OCI-LY3 (cell line): ENCODE results near the gene LRRC1.

Experiments used
- H2AFZ ChIP-seq: fragments of 200-600, 300-600 bp; shearing (Covaris generic); 2 replicates; pipeline ENCODE4 v1.6.0; 2014; ENCODE audit warnings: antibody characterized with exemption, low read depth, low read length
- H3K27ac ChIP-seq: fragments of 200-600, 300-600 bp; sonication (generic); 2 replicates; pipeline ENCODE4 v1.5.1; 2014; ENCODE audit warnings: mild to moderate bottlenecking, low read length, moderate library complexity, mixed read lengths
- H3K27me3 ChIP-seq: fragments of 200-600, 300-600 bp; sonication (generic); 2 replicates; pipeline ENCODE4 v1.6.1; 2014; ENCODE audit warnings: low read depth, low read length, mixed read lengths
- H3K36me3 ChIP-seq: fragments of 200-600, 300-600 bp; sonication (generic); replicated peaks from 2 replicates; pipeline ENCODE3; 2014; ENCODE audit warnings: low read depth, low read length, mixed read lengths
- H3K4me1 ChIP-seq: fragments of 300-600, 200-600 bp; sonication (generic); 2 replicates; pipeline ENCODE4 v1.6.1; 2014; ENCODE audit warnings: low read length, mixed read lengths
- H3K4me2 ChIP-seq: fragments of 200-600, 300-600 bp; sonication (generic); 2 replicates; pipeline ENCODE4 v1.6.1; 2014; ENCODE audit warnings: low read length, mixed read lengths
- H3K4me3 ChIP-seq: fragments of 300-600, 200-600 bp; sonication (generic); 2 replicates; pipeline ENCODE4 v1.5.1; 2014; ENCODE audit warnings: antibody characterized with exemption, mild to moderate bottlenecking, low read length, moderate library complexity
- H3K79me2 ChIP-seq: fragments of 300-600, 200-600 bp; shearing (Covaris generic); 2 replicates; pipeline ENCODE4 v1.6.1; 2014; ENCODE audit warnings: mild to moderate bottlenecking, low read length, mixed read lengths
- H3K9ac ChIP-seq: fragments of 300-600, 200-600 bp; shearing (Covaris generic); 2 replicates; pipeline ENCODE4 v1.6.0; 2014; ENCODE audit warnings: mild to moderate bottlenecking, low read length, moderate library complexity
- H3K9me3 ChIP-seq: fragments of 200-600, 300-600 bp; shearing (Covaris generic); 2 replicates; pipeline ENCODE4 v1.6.1; 2014; ENCODE audit warnings: low read length, mixed read lengths; ENCODE audit not compliant: insufficient read depth
- H4K20me1 ChIP-seq: fragments of 200-600, 300-600 bp; sonication (generic); 2 replicates; pipeline ENCODE4 v1.6.1; 2016; ENCODE audit warnings: low read length, mixed read lengths; ENCODE audit not compliant: insufficient read depth
- EZH2phosphoT487 ChIP-seq: fragments of 200-600 bp; shearing (Covaris generic); IDR thresholded peaks from 2 replicates; pipeline ENCODE4 v1.6.1; 2018; ENCODE audit warnings: antibody characterized with exemption, mixed run types, low read depth
- TF ChIP-seq, protein P1 (sequence below): fragments of 200-600, 300-600 bp; sonication (generic); IDR thresholded peaks from 2 replicates; pipeline ENCODE4 v1.5.1; 2014; ENCODE audit warnings: antibody characterized with exemption, low read length, low read depth

LRRC1 gene

GRCh38 chr6:53869964-53870363 lies 75.2 kb downstream of the LRRC1 start:
- no peaks in the 10 kb centered on the region for H3K79me2 ChIP-seq
- H3K27me3 ChIP-seq, result no peaks in the 10 kb centered on the region
- H2AFZ ChIP-seq, result no peak overlapping the region
- no peak overlapping the region for H3K27ac ChIP-seq
- no peaks in the 10 kb centered on the region for H3K4me1 ChIP-seq
- H3K4me3 ChIP-seq, result no peak overlapping the region
- TF ChIP-seq, protein P1, sequence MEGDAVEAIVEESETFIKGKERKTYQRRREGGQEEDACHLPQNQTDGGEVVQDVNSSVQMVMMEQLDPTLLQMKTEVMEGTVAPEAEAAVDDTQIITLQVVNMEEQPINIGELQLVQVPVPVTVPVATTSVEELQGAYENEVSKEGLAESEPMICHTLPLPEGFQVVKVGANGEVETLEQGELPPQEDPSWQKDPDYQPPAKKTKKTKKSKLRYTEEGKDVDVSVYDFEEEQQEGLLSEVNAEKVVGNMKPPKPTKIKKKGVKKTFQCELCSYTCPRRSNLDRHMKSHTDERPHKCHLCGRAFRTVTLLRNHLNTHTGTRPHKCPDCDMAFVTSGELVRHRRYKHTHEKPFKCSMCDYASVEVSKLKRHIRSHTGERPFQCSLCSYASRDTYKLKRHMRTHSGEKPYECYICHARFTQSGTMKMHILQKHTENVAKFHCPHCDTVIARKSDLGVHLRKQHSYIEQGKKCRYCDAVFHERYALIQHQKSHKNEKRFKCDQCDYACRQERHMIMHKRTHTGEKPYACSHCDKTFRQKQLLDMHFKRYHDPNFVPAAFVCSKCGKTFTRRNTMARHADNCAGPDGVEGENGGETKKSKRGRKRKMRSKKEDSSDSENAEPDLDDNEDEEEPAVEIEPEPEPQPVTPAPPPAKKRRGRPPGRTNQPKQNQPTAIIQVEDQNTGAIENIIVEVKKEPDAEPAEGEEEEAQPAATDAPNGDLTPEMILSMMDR, result no peak
- TF ChIP-seq EZH2phosphoT487, result no peak
- H3K36me3 ChIP-seq, result no peaks in the 10 kb centered on the region
- no peaks in the 10 kb centered on the region for H3K9me3 ChIP-seq
- no peak overlapping the region for H3K9ac ChIP-seq
- H3K4me2 ChIP-seq, result no peak overlapping the region
- no peaks in the 10 kb centered on the region for H4K20me1 ChIP-seq

DNA sequence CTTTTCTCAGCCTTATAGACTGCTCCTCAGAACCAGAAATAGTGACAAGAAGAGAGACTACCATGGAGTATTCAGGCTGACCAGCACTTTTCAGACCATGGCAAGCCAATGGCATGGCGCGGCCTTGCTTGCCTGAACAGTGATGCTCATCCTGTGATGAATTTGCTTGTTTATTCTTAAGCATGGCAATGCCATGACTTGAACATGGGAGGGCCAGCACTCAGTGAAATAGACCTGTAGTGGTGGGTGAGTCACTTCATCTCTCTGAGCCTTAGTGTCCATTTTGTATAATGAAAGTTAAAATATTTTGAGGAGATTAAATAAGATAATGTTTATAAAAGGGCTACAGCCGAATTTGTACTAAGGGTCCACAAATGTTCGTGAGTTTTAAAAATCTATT lies 79.1 kb downstream of the LRRC1 start:
- TF ChIP-seq, protein P1, result no peak
- no peak for TF ChIP-seq EZH2phosphoT487
- Histone ChIP-seq H3K4me2 (no peak overlapping the region), H3K9ac (no peak overlapping the region), H3K27ac (no peak overlapping the region), H3K4me3 (no peak overlapping the region), H3K79me2 (no peaks in the 10 kb centered on the region), H3K9me3 (no peaks in the 10 kb centered on the region), H3K4me1 (no peaks in the 10 kb centered on the region), H3K27me3 (no peaks in the 10 kb centered on the region), H4K20me1 (no peaks in the 10 kb centered on the region), H2AFZ (no peak overlapping the region), H3K36me3 (no peaks in the 10 kb centered on the region)

DNA sequence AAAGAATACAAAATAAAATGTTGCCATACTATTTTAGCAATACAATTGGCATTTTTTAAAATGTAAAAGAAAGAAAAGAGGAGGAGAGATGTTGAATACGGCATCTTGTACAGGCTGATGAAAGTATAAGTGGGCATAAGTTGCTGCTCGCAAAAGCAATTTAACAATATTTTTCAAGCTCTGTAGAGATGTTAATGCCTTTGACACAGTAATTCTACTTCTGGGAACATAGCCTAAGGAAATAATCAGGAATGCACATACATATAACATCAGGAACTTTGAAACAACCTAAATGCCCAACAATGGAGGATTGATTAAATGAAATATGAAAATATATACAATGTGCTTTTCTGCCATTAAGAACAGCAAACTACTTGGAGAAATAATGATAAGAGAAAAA lies 80.2 kb downstream of the LRRC1 start:
- Histone ChIP-seq H3K36me3 (no peaks in the 10 kb centered on the region), H3K9ac (no peak overlapping the region), H3K79me2 (no peaks in the 10 kb centered on the region), H3K9me3 (no peaks in the 10 kb centered on the region), H3K4me1 (no peaks in the 10 kb centered on the region), H3K4me3 (no peak overlapping the region), H3K27ac (no peak overlapping the region), H3K4me2 (no peak overlapping the region), H4K20me1 (no peaks in the 10 kb centered on the region), H2AFZ (no peak overlapping the region), H3K27me3 (no peaks in the 10 kb centered on the region)
- TF ChIP-seq, protein P1, result no peak
- TF ChIP-seq EZH2phosphoT487, result no peak

DNA sequence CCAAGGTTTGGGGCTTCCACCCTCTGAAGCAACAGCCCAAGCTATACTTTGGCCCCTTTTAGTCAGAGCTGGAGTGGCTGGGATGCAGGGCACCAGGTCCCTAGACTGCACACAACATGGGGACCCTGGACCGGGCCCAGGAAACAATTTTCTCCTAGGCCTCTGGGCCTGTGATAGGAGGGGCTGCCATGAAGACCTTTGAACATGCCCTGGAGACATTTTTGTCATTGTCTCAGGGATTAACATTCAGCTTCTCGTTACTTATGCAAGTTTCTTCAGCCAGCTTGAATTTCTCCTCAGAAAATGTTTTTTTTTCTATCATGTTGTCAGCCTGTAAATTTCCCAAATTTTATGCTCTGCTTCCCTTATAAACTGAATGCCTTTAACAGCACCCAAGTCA lies 82.3 kb downstream of the LRRC1 start:
- H3K79me2 ChIP-seq, result no peaks in the 10 kb centered on the region
- H3K4me2 ChIP-seq, result no peak overlapping the region
- TF ChIP-seq EZH2phosphoT487, result no peak
- TF ChIP-seq, protein P1, result no peak
- no peaks in the 10 kb centered on the region for H3K9me3 ChIP-seq
- H3K4me3 ChIP-seq, result no peak overlapping the region
- H4K20me1 ChIP-seq, result no peaks in the 10 kb centered on the region
- no peaks in the 10 kb centered on the region for H3K4me1 ChIP-seq
- H2AFZ ChIP-seq, result no peak overlapping the region
- H3K9ac ChIP-seq, result no peak overlapping the region
- H3K27me3 ChIP-seq, result no peaks in the 10 kb centered on the region
- H3K36me3 ChIP-seq, result no peaks in the 10 kb centered on the region
- H3K27ac ChIP-seq, result no peak overlapping the region
